G401 (cell line): Measurements from ENCODE around the gene TSC22D2. TPM values are rescaled to one million over a fixed set of nuclear protein-coding genes. Genes with fewer than 3 reads are reported as not detected.

Experiments used
- DNase-seq: peaks from one replicate; pipeline ENCODE4 v3.0.0-alpha.2; 2015; ENCODE audit warnings: low spot score
- in situ Hi-C: cut with HindIII; loops from 2 replicates; pipeline ENCODE4 v1.10.0; 2016; ENCODE audit warnings: low sequenced_read_pairs, mixed read lengths
- total RNA-seq: library from RNA; depleted of rRNA; stranded (reverse); fragments of >200 nt; shearing (Covaris generic); gene quantifications from 2 replicates; pipeline ENCODE4 v1.2.3, GENCODE V29; 2014; rRNA removed

Gene TSC22D2
- total RNA-seq: 2.3 and 10.4 TPM in 2 replicates

- DNase-seq: peak; percentile 93
- in situ Hi-C loops: no loop called here
These were observed at the start of gene TSC22D2 for GRCh38 chr3:150408221-150409124. TSC22D2 (plus strand) TSS chr3:150408298; CDS start chr3:150409351, 1,053 bp downstream.

- in situ Hi-C loops: no loop called here
- DNase-seq: no peak
These were observed 48.7 kb upstream of the TSC22D2 start for GRCh38 chr3:150359381-150359780.

GRCh38 chr3:150360966-150361365 lies 47.1 kb upstream of the TSC22D2 start:
- no peak for DNase-seq
- in situ Hi-C loops: no loop called here

- no peak for DNase-seq
- in situ Hi-C loops: no loop called here
These were observed 45.4 kb upstream of the TSC22D2 start for GRCh38 chr3:150362515-150363302.

- no peak for DNase-seq
- in situ Hi-C loops: no loop called here
These were observed 44.7 kb upstream of the TSC22D2 start for GRCh38 chr3:150363420-150363819.

DNA sequence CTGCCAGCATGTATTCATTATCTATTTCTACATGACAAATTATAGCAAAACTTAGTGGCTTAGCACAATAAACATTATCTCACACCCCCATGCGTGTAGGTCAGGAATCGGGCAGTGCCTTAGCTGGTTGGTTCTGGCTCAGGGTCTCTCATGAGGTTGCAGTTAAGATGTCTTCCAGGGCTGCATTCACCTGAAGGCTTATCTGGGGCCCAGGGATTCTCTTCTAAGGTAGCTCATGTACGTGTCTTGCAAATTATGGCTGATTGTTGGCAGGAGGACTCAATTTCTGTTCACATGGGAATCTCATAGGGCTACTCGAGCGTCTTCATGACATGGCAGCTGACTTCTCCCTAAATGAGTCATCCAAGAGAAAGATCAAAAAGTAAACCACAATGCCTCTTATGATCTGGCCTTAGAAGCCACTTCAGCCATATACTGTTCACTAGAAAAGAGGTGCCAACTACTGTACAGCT lies 42.9 kb upstream of the TSC22D2 start:
- in situ Hi-C loops: no loop called here
- DNase-seq: no peak

GRCh38 chr3:150367757-150368156 lies 40.3 kb upstream of the TSC22D2 start:
- in situ Hi-C loops: no loop called here
- no peak for DNase-seq

DNA sequence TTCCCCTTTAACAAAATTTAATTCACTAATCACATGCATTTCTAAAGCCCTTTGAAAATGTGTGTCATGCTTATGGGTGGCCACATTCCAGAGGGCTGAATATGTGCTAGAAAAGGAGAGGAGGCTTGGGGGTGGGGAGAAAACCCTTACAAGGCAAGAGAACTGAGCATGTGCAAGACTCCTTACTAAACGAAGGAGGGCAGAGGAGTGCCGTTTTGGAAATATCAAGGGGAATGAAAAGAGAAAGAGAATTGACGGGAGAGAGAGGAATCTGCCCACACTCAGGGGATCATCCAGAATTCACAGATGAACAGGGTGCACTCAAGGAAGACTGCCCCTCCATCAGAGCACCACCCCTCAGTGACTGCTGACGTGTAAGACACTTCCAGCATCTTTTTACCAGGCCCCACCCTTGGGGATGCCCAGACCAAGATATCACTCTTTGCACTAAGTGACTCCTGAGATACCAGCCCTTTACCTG lies 37.9 kb upstream of the TSC22D2 start:
- peak; percentile 15 for DNase-seq
- in situ Hi-C loops: no loop called here

GRCh38 chr3:150370999-150371398 lies 37.1 kb upstream of the TSC22D2 start:
- no peak for DNase-seq
- in situ Hi-C loops: no loop called here

DNA sequence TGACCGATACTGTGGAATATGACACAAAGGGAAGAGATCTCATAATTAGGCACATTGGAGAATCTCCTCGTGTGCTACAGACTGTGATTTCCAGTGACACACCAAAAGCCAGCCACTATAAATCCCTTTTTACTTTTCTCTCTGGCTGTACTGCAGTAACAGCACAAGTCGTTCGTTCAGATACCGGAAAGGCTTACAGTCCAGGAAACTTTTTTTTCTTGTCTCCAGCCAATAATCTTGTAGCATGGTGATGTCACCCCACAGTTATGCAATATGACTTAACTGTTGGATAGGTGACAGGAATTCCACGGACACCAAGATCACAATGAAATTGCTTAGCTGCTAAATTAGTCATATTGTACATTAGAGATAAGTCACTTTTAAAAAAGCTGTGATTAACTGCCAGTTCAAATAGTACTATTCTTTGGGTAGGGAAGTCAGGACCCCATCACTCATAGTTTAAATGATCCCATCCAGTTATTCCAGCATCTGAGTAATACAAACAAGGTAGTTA lies 36.3 kb upstream of the TSC22D2 start:
- in situ Hi-C loops: no loop called here
- peak; percentile 14 for DNase-seq

- in situ Hi-C loops: no loop called here
- DNase-seq: no peak
These were observed 35.8 kb upstream of the TSC22D2 start for GRCh38 chr3:150372320-150372719.

GRCh38 chr3:150372722-150373121 lies 35.4 kb upstream of the TSC22D2 start:
- in situ Hi-C loops: no loop called here
- DNase-seq: no peak

- in situ Hi-C loops: no loop called here
These were observed 34.7 kb upstream of the TSC22D2 start for GRCh38 chr3:150373234-150373875.

DNA sequence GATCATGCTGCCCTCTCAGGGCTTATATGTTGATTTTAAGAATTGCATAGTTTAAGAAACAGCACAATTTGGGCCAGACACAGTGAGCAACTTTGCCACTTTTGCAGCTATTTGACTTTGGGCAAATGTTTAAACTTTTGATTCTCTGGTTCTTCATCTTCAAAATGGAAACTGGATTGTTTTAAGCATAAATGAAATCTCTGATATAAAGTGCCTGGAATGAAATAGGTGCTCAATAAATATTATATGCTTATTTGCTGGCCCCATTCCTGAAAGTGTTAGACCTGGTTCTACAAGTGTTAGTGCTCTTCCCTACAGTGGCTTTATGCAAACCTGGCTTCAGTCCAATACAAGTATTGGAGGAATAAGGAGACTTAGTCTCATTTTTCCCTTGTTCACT lies 33.1 kb upstream of the TSC22D2 start:
- in situ Hi-C loops: no loop called here
- no peak for DNase-seq

More at GRCh38 chr3:150373234-150373875, 34.7 kb upstream of the TSC22D2 start:
- DNase-seq: no peak

DNA sequence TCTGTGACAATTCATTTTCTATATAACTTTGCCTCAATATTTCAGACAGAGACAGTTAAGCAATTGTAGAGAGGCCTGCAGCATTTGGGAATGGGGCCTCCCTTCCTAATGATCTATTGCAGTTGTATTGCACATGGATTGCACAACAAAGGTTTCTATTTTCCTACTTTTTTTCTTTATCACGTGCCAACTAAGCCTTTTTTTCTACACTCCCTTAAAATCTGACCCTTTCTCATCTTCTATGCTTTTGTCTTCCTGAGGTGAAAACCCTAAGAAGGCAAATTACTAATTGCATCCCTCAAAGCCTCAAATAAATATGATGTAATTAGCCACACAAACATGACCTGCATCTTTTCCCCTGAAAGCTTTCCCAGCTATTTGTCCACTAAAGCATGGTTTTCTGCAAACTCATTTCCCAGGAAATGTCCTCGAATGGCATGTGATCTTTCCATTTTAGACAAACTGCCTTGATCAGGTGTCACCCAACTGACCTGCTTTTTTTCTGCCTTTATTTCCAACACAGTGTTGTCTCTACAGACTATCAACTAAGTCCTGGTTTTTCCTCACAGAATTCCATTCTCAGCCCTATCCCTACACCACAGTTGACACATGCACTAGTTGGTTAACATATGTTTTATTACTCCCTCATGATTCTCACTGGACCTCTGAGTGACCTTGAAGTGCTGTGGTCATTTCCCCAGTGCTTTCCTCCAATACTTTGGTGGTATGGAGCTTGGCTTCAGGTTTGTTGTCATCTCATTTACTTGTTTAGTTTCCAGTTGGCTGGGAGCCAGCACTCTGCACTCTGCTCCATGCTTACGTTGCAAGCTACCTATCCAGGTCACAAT lies 31.9 kb upstream of the TSC22D2 start:
- DNase-seq: peak; percentile 7
- in situ Hi-C loops: no loop called here

DNA sequence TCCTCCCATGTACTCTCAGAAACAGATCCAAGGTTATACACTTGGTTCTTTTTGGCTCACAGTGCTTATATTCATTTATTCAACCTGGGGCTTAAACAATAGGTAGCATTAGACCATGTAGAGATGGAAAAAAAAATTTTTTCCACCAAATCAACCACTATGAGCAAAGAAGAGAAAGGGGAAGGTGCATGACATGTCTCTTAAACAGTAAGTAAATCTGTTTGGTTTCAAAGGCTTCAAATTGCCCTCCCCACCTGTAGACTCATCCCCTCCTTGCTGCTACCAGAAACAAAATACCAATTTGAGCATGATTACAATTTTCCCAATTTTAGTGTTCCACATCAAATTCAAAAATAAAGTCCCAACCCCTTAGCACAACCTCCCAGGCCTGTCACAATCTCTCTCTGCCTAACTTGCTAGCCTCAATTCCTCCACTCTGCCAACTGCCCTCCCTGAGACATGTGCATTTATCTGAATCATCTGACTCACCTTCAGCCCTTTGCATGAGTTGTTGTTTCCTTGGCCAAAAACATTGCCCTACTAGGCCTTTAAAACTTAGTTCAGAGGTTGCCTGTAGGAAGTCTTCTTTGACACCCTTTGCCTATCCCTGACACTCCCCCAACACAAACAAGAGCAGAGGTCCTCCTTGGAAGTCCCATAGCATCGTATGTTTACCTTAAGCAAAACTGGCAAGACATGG lies 30.3 kb upstream of the TSC22D2 start:
- in situ Hi-C loops: no loop called here
- no peak for DNase-seq

- DNase-seq: no peak
- in situ Hi-C loops: no loop called here
These were observed 29.8 kb upstream of the TSC22D2 start for GRCh38 chr3:150378301-150378748.

- no peak for DNase-seq
- in situ Hi-C loops: no loop called here
These were observed 28.6 kb upstream of the TSC22D2 start for GRCh38 chr3:150379469-150379868.
